C1 segment of cervical spinal cord (tissue), 14 donors: Measurements from ENCODE around the gene SNAI3.
A peak's percentile ranks its signal among the peaks of the same experiment; 100 is the strongest.

Experiments used
- DNase-seq, 14 donors: peaks; one replicate each; lab custom pipeline; 2025; lab: John Stamatoyannopoulos, UW

SNAI3 gene

GRCh38 chr16:88686439-88687253, at the start of gene SNAI3:
SNAI3 (minus strand) TSS chr16:88686507; CDS start chr16:88686406, 101 bp downstream.
- DNase-seq: peak in 9 of 14 donors; percentile 28 to 77 (median 48)

- DNase-seq: no peak
Measured at GRCh38 chr16:88736088-88736487, 49.8 kb upstream of the SNAI3 start.

GRCh38 chr16:88735616-88736015, 49.3 kb upstream of the SNAI3 start:
- peak in 1 of 14 donors; percentile 20 for DNase-seq

GRCh38 chr16:88735121-88735520, 48.8 kb upstream of the SNAI3 start:
- DNase-seq: no peak

- no peak for DNase-seq
Measured at GRCh38 chr16:88734361-88734728, 48.0 kb upstream of the SNAI3 start.

GRCh38 chr16:88733630-88734360, 47.5 kb upstream of the SNAI3 start:
- no peak for DNase-seq

GRCh38 chr16:88732961-88733294, 46.6 kb upstream of the SNAI3 start:
- DNase-seq: no peak

GRCh38 chr16:88732172-88732960, 46.1 kb upstream of the SNAI3 start:
- DNase-seq: no peak

GRCh38 chr16:88731699-88732098, 45.4 kb upstream of the SNAI3 start:
- no peak for DNase-seq

- no peak for DNase-seq
Measured at GRCh38 chr16:88730632-88731607, 44.6 kb upstream of the SNAI3 start.

- DNase-seq: peak in 1 of 14 donors; percentile 10
Measured at GRCh38 chr16:88727871-88728270, 41.6 kb upstream of the SNAI3 start.

- no peak for DNase-seq
Measured at GRCh38 chr16:88726981-88727380, 40.7 kb upstream of the SNAI3 start.

GRCh38 chr16:88726408-88726749, 40.1 kb upstream of the SNAI3 start:
- DNase-seq: no peak

- no peak for DNase-seq
Measured at GRCh38 chr16:88725609-88726407, 39.5 kb upstream of the SNAI3 start.

- no peak for DNase-seq
Measured at GRCh38 chr16:88724855-88725555, 38.7 kb upstream of the SNAI3 start.

GRCh38 chr16:88723911-88724310, 37.6 kb upstream of the SNAI3 start:
- no peak for DNase-seq

- no peak for DNase-seq
Measured at GRCh38 chr16:88723507-88723887, 37.2 kb upstream of the SNAI3 start.

GRCh38 chr16:88722784-88723506, 36.6 kb upstream of the SNAI3 start:
- no peak for DNase-seq
